ENCODE measurements around the gene GPA33.

DNA sequence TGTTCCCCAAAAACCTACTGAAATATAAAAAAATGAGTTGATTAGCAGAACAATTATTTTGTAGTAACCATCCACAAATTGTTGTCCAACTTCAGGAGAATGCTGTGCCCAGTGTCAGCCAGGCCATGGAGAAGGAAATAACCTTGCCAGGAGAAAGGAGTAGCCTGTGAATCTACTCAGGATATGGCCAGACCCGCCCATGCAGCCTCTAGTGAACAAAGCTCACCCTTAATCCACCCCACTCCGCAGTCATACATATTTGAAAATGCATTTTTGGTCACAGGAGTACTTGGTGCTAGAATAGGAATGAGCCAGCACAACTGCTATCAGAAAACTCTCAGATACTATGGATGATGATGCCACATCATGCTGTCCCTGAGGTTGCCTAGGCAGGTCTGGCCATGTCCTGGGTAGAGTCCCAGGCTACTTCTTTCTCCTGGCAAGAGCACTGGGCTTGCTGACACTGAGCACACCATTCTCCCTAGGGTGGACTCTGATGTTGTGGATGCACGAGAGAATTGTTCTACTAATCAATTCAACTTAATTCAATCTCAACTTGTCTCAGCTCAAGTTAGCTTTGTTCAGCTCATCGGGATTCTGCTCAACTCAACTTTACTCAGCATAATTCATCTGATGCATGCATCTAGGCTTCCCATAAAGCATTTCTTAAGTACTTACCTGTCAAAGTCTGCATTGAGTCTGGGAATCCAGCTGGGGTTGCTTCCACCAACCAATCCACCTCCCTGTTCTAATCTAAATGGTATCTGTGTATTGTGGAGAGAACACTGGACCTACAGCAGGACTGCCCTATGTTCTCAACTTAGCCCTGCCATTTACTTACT, 21.9 kb upstream of the GPA33 start:
- no peak for TF ChIP-seq RAD21 (conservative IDR thresholded peaks at IDR 0.05)
- no peak for TF ChIP-seq EZH2 (IDR thresholded peaks at IDR 0.05; ENCODE audit: borderline replicate concordance, insufficient read depth, low read length, poor library complexity, severe bottlenecking)
- TF ChIP-seq, protein P1, sequence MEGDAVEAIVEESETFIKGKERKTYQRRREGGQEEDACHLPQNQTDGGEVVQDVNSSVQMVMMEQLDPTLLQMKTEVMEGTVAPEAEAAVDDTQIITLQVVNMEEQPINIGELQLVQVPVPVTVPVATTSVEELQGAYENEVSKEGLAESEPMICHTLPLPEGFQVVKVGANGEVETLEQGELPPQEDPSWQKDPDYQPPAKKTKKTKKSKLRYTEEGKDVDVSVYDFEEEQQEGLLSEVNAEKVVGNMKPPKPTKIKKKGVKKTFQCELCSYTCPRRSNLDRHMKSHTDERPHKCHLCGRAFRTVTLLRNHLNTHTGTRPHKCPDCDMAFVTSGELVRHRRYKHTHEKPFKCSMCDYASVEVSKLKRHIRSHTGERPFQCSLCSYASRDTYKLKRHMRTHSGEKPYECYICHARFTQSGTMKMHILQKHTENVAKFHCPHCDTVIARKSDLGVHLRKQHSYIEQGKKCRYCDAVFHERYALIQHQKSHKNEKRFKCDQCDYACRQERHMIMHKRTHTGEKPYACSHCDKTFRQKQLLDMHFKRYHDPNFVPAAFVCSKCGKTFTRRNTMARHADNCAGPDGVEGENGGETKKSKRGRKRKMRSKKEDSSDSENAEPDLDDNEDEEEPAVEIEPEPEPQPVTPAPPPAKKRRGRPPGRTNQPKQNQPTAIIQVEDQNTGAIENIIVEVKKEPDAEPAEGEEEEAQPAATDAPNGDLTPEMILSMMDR (IDR thresholded peaks at IDR 0.05; ENCODE audit: poor library complexity, severe bottlenecking) = no peak
- TF ChIP-seq POLR2AphosphoS5 (IDR thresholded peaks at IDR 0.05) = no peak
- no peak for TF ChIP-seq EP300 (conservative IDR thresholded peaks at IDR 0.05; ENCODE audit: poor library complexity, severe bottlenecking)
- TF ChIP-seq SMC3 (conservative IDR thresholded peaks at IDR 0.05; ENCODE audit: poor library complexity) = no peak

Data from neural cell (in vitro differentiated cells).